IPS DF 6.9 (cell line): ENCODE results near the gene WRNIP1.

Experiments used
- DNase-seq: peaks from one replicate; pipeline ENCODE4 v3.0.0-alpha.2; 2013; ENCODE audit warnings: low read depth, low spot score
- H3K27ac ChIP-seq: one replicate; pipeline ENCODE4 v1.5.1; 2013; ENCODE audit warnings: low read length, control low read depth
- H3K27me3 ChIP-seq: 2 replicates; pipeline ENCODE4 v1.6.1; 2013; ENCODE audit warnings: mild to moderate bottlenecking, low read length; ENCODE audit not compliant: control insufficient read depth, insufficient read depth
- H3K36me3 ChIP-seq: 2 replicates; pipeline ENCODE4 v1.6.1; 2013; ENCODE audit warnings: low read length; ENCODE audit not compliant: control insufficient read depth, insufficient read depth
- H3K4me1 ChIP-seq: 2 replicates; pipeline ENCODE4 v1.6.1; 2013; ENCODE audit warnings: low read length; ENCODE audit not compliant: control insufficient read depth, insufficient read depth
- H3K4me3 ChIP-seq: 2 replicates; pipeline ENCODE4 v1.5.1; 2013; ENCODE audit warnings: mild to moderate bottlenecking, low read length
- H3K9me3 ChIP-seq: 2 replicates; pipeline ENCODE4 v1.6.1; 2013; ENCODE audit warnings: low read length, inconsistent platforms; ENCODE audit not compliant: control insufficient read depth, insufficient read depth
- WGBS: extraction: QIAGEN DNeasy Blood & Tissue Kit; methylation state at CpG from one replicate; pipeline ENCODE4 v1.1.7; 2013; ENCODE audit warnings: mixed read lengths, missing lambda C conversion rate; ENCODE audit not compliant: insufficient read length, insufficient coverage; 5-methylcytosine and 5-hydroxymethylcytosine counted together

WRNIP1 gene

GRCh38 chr6:2768696-2769095 is 3.5 kb downstream of the WRNIP1 start:
- WGBS, result no CpG with 5 or more reads among the region's 6 CpGs

GRCh38 chr6:2770171-2770570 is 5.0 kb downstream of the WRNIP1 start:
- WGBS, result no CpG with 5 or more reads among the region's 13 CpGs
- no peak for DNase-seq
- Histone ChIP-seq H3K4me3 (no peak overlapping the region), H3K27ac (no peak overlapping the region), H3K27me3 (no peaks in the 10 kb centered on the region), H3K36me3 (no peaks in the 10 kb centered on the region), H3K9me3 (no peaks in the 10 kb centered on the region), H3K4me1 (no peaks in the 10 kb centered on the region; the same call in 1 of the 2 replicates)

More at GRCh38 chr6:2768696-2769095, 3.5 kb downstream of the WRNIP1 start:
- DNase-seq, result no peak
- Histone ChIP-seq H3K27ac (no peak overlapping the region), H3K4me3 (no peak overlapping the region), H3K36me3 (no peaks in the 10 kb centered on the region), H3K4me1 (no peaks in the 10 kb centered on the region; the same call in 1 of the 2 replicates), H3K27me3 (no peaks in the 10 kb centered on the region), H3K9me3 (no peaks in the 10 kb centered on the region)

GRCh38 chr6:2771079-2771478 is 5.9 kb downstream of the WRNIP1 start:
- no peaks in the 10 kb centered on the region for H3K36me3 ChIP-seq
- H3K27ac ChIP-seq, result no peak overlapping the region
- H3K4me3 ChIP-seq, result no peak overlapping the region
- no peaks in the 10 kb centered on the region; the same call in 1 of the 2 replicates for H3K4me1 ChIP-seq
- WGBS, result no CpG with 5 or more reads among the region's 4 CpGs
- DNase-seq, result no peak
- no peaks in the 10 kb centered on the region for H3K27me3 ChIP-seq
- no peaks in the 10 kb centered on the region for H3K9me3 ChIP-seq

- Histone ChIP-seq H3K4me1 (no peaks in the 10 kb centered on the region; the same call in 1 of the 2 replicates), H3K27ac (no peak overlapping the region), H3K27me3 (no peaks in the 10 kb centered on the region), H3K4me3 (no peak overlapping the region), H3K36me3 (no peaks in the 10 kb centered on the region), H3K9me3 (no peaks in the 10 kb centered on the region)
- no CpG with 5 or more reads among the region's 3 CpGs for WGBS
- no peak for DNase-seq
These were observed 7.6 kb downstream of the WRNIP1 start for GRCh38 chr6:2772840-2773239.

GRCh38 chr6:2773449-2773848 is 8.3 kb downstream of the WRNIP1 start:
- Histone ChIP-seq H3K36me3 (no peaks in the 10 kb centered on the region), H3K4me1 (no peaks in the 10 kb centered on the region), H3K9me3 (no peaks in the 10 kb centered on the region), H3K27me3 (no peaks in the 10 kb centered on the region), H3K4me3 (no peak overlapping the region), H3K27ac (no peak overlapping the region)
- no peak for DNase-seq
- no CpG with 5 or more reads among the region's 3 CpGs for WGBS

GRCh38 chr6:2775003-2775402 is 9.8 kb downstream of the WRNIP1 start:
- Histone ChIP-seq H3K9me3 (no peaks in the 10 kb centered on the region), H3K27ac (no peak overlapping the region), H3K4me1 (no peaks in the 10 kb centered on the region), H3K36me3 (no peaks in the 10 kb centered on the region), H3K4me3 (no peak overlapping the region), H3K27me3 (no peaks in the 10 kb centered on the region)
- no peak for DNase-seq
- no CpG with 5 or more reads among the region's 1 CpG for WGBS

- Histone ChIP-seq H3K9me3 (no peaks in the 10 kb centered on the region), H3K27ac (no peak overlapping the region), H3K4me3 (no peak overlapping the region), H3K4me1 (no peaks in the 10 kb centered on the region), H3K27me3 (no peaks in the 10 kb centered on the region), H3K36me3 (no peaks in the 10 kb centered on the region)
- no CpG with 5 or more reads among the region's 3 CpGs for WGBS
- no peak for DNase-seq
These were observed 12.1 kb downstream of the WRNIP1 start for GRCh38 chr6:2777249-2777648.

- H3K9me3 ChIP-seq, result no peaks in the 10 kb centered on the region
- H3K27ac ChIP-seq, result no peak overlapping the region
- H3K27me3 ChIP-seq, result no peaks in the 10 kb centered on the region
- H3K4me3 ChIP-seq, result no peak overlapping the region
- no peaks in the 10 kb centered on the region for H3K36me3 ChIP-seq
- no CpG with 5 or more reads among the region's 9 CpGs for WGBS
- H3K4me1 ChIP-seq, result no peaks in the 10 kb centered on the region
- DNase-seq, result no peak
These were observed 15.0 kb downstream of the WRNIP1 start for GRCh38 chr6:2780102-2780737.

GRCh38 chr6:2781685-2782355 is 16.6 kb downstream of the WRNIP1 start:
- Histone ChIP-seq H3K9me3 (no peaks in the 10 kb centered on the region), H3K27ac (no peak overlapping the region), H3K36me3 (no peaks in the 10 kb centered on the region), H3K4me1 (no peaks in the 10 kb centered on the region), H3K4me3 (no peak overlapping the region), H3K27me3 (no peaks in the 10 kb centered on the region)
- WGBS, result no CpG with 5 or more reads among the region's 7 CpGs
- DNase-seq, result no peak

GRCh38 chr6:2782356-2782708 is 17.1 kb downstream of the WRNIP1 start:
- Histone ChIP-seq H3K4me3 (no peak overlapping the region), H3K36me3 (no peaks in the 10 kb centered on the region), H3K9me3 (no peaks in the 10 kb centered on the region), H3K4me1 (no peaks in the 10 kb centered on the region), H3K27ac (no peak overlapping the region), H3K27me3 (no peaks in the 10 kb centered on the region)
- no CpG with 5 or more reads among the region's 9 CpGs for WGBS
- no peak for DNase-seq

- Histone ChIP-seq H3K36me3 (no peaks in the 10 kb centered on the region), H3K27ac (no peak overlapping the region), H3K27me3 (no peaks in the 10 kb centered on the region), H3K4me3 (no peak overlapping the region), H3K4me1 (no peaks in the 10 kb centered on the region), H3K9me3 (no peaks in the 10 kb centered on the region)
- WGBS, result no CpG with 5 or more reads among the region's 10 CpGs
- DNase-seq, result no peak
These were observed 17.6 kb downstream of the WRNIP1 start for GRCh38 chr6:2782825-2783187.
